Tibial nerve (tissue), 4 donors: Measurements from ENCODE around the gene SLC5A5. TPM values are rescaled to one million over a fixed set of nuclear protein-coding genes. Genes with fewer than 3 reads are reported as not detected.

Experiments used
- DNase-seq, 2 donors: peaks; one replicate each; pipeline ENCODE4 v3.0.0-alpha.2; 2019; ENCODE audit warnings: low spot score in 2 of 2
- H3K27ac ChIP-seq, 4 donors: fragments of 200-600 bp; sonication (generic) in 3 of 4; one replicate each; pipeline ENCODE4 v1.5.1; 2017 to 2019; ENCODE audit warnings: mild to moderate bottlenecking in 1 of 4
- H3K27me3 ChIP-seq, 2 donors: fragments of 200-600 bp; sonication (generic) in 1 of 2; one replicate each; pipeline versions ENCODE4 v1.5.1 to v1.6.0; 2017 to 2019
- H3K36me3 ChIP-seq, 3 donors: fragments of 200-600 bp; sonication (generic); one replicate each; pipeline ENCODE4 v1.5.1; 2018 to 2019
- H3K4me1 ChIP-seq, 4 donors: fragments of 200-600 bp; sonication (generic) in 3 of 4; one replicate each; pipeline ENCODE4 v1.5.1; 2017 to 2019
- H3K4me3 ChIP-seq, 4 donors: fragments of 200-600 bp; sonication (generic) in 3 of 4; one replicate each; pipeline ENCODE4 v1.5.1; 2017 to 2019; ENCODE audit warnings: mild to moderate bottlenecking in 1 of 4, moderate library complexity in 1 of 4
- H3K9me3 ChIP-seq, 4 donors: fragments of 200-600 bp; sonication (generic) in 3 of 4; one replicate each; pipeline ENCODE4 v1.5.1; 2017 to 2019
- EP300 ChIP-seq, 2 donors: sonication (generic); formaldehyde crosslinking; IDR thresholded peaks; one replicate each; pipeline ENCODE4 v1.6.1; 2017; ENCODE audit warnings: antibody characterized with exemption in 2 of 2, mild to moderate bottlenecking in 1 of 2
- POLR2A ChIP-seq, 2 donors: fragments of 450-650 bp; IDR thresholded peaks; one replicate each; pipeline ENCODE4 v1.6.1; 2017; ENCODE audit warnings: antibody characterized with exemption in 2 of 2, mild to moderate bottlenecking in 2 of 2, moderate library complexity in 2 of 2
- WGBS, 2 donors: methylation state at CpG; one replicate each; pipeline ENCODE4 v1.1.5; 2018; 5-methylcytosine and 5-hydroxymethylcytosine counted together
- total RNA-seq, 4 donors: library from RNA; depleted of rRNA; stranded (reverse); fragments of >200 nt; gene quantifications; one replicate each; pipeline ENCODE4 v1.1.0, GENCODE V29; 2016
- TF ChIP-seq, protein P1 (sequence below), 5 experiments: fragments of 200-600 bp in 3 of 5; fragments of 450-650 bp in 2 of 5; sonication (generic) in 3 of 5; IDR thresholded peaks; one replicate each; pipeline ENCODE4 v1.5.1; 2016 to 2019; ENCODE audit warnings: antibody characterized with exemption in 5 of 5, mild to moderate bottlenecking in 3 of 5, moderate library complexity in 2 of 5

The SLC5A5 gene
- total RNA-seq, 4 donors from 2014 or later, result not detected

DNA sequence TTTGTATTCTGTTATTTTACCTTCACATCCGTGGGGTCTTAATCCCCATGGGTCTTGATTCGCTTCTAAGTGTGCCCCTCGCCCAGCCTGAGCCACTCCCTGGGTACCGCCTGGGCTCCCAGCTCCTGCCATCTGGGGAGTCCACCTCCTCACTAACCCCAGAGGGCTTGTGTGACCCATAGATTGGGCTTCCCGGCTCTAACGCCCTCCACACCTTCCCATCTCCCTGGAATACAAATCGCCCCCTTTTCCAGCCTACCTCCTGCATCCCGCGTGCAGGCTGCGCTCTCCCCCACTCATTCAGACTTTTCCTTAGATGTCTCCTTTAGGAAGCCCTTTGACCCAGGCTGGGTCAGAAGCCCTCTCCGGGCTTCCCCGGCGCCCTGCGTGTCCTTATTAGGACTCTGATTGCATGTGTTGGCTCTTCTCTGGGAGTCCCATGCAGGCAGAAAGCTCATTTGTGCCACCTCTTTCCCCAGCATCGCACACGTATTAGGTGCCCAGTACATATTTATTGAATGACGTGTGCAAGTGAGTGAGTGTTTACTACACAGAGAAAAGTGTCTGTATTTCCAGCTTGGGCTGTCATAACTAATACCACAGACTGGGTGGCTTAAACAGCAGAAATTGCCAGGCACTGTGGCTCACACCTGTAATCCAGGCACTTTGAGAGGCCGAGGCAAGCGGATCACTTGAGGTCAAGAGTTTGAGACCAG is 61.8 kb downstream of the SLC5A5 start:
- peak overlapping the region in 2 of 4 donors; percentile 81 to 93 for H3K27ac ChIP-seq
- H3K36me3 ChIP-seq, result peaks cover 0 to 31% (median 0%) of the 10 kb centered on the region in 3 donors
- WGBS, 2 donors, result 20 to 22% methylated on average over 19 of the region's 19 CpGs
- H3K9me3 ChIP-seq, result no peaks in the 10 kb centered on the region
- peak overlapping the region; percentile 72 to 98 (median 80) for H3K4me3 ChIP-seq
- TF ChIP-seq EP300 (IDR thresholded peaks at IDR 0.05) (no peak), POLR2A (IDR thresholded peaks at IDR 0.05) (no peak)
- TF ChIP-seq, protein P1, sequence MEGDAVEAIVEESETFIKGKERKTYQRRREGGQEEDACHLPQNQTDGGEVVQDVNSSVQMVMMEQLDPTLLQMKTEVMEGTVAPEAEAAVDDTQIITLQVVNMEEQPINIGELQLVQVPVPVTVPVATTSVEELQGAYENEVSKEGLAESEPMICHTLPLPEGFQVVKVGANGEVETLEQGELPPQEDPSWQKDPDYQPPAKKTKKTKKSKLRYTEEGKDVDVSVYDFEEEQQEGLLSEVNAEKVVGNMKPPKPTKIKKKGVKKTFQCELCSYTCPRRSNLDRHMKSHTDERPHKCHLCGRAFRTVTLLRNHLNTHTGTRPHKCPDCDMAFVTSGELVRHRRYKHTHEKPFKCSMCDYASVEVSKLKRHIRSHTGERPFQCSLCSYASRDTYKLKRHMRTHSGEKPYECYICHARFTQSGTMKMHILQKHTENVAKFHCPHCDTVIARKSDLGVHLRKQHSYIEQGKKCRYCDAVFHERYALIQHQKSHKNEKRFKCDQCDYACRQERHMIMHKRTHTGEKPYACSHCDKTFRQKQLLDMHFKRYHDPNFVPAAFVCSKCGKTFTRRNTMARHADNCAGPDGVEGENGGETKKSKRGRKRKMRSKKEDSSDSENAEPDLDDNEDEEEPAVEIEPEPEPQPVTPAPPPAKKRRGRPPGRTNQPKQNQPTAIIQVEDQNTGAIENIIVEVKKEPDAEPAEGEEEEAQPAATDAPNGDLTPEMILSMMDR (IDR thresholded peaks at IDR 0.05), result no peak
- no peaks in the 10 kb centered on the region for H3K27me3 ChIP-seq
- DNase-seq, result no peak
- H3K4me1 ChIP-seq, result peaks cover 0 to 30% (median 12%) of the 10 kb centered on the region in 4 donors

DNA sequence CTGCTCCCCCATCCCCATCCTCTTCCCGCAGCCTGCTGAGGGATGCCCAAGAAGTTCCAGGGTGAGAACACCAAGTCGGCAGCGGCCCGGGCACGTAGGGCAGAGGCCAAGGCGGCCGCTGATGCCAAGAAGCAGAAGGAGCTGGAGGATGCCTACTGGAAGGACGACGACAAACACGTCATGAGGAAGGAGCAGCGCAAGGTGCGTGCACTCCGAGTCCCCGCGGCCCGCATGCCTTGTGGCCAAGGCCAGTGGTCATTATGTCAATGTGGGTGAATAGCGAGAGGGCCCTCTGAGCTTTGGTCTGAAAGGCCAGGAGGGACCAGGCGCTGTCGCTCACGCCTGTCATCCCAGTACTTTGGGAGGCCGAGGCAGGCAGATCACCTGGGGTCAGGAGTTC is 64.6 kb downstream of the SLC5A5 start:
- Histone ChIP-seq H3K4me3 (no peak overlapping the region), H3K36me3 (peaks cover 0 to 57% (median 0%) of the 10 kb centered on the region in 3 donors), H3K27me3 (no peaks in the 10 kb centered on the region), H3K9me3 (no peaks in the 10 kb centered on the region), H3K4me1 (peaks cover 0 to 32% (median 12%) of the 10 kb centered on the region in 4 donors), H3K27ac (no peak overlapping the region)
- WGBS, 2 donors, result 89 to 92% methylated on average over 21 of the region's 21 CpGs
- TF ChIP-seq POLR2A (IDR thresholded peaks at IDR 0.05) (no peak), EP300 (IDR thresholded peaks at IDR 0.05) (no peak)
- TF ChIP-seq, protein P1 (IDR thresholded peaks at IDR 0.05), result no peak
- no peak for DNase-seq

DNA sequence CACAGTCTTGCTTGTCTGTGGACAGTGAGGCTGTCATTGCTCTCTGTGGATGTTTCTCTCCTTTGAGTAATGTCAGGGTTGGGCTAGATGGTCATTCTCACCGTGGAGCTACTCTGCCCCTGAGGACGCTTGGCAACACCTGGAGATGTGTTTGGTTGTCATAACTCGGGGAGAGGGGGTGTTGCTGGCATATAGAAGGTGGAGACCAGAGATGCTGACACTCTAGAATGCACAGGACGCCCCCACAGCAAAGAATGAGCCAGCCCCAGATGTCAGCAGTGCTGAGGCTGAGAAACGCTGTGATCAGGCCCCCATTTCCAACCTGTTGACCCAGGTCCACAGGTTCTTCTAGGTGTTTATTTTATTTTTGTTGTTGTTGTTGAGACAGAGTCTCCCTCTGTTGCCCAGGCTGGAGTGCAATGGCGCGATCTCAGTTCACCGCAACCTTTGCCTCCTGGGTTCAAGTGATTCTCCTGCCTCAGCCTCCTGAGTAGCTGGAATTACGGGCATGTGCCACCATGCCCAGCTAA is 65.7 kb downstream of the SLC5A5 start:
- Histone ChIP-seq H3K4me3 (no peak overlapping the region), H3K36me3 (peaks cover 0 to 68% (median 0%) of the 10 kb centered on the region in 3 donors), H3K4me1 (peaks cover 0 to 22% (median 9%) of the 10 kb centered on the region in 4 donors), H3K27me3 (no peaks in the 10 kb centered on the region), H3K9me3 (no peaks in the 10 kb centered on the region), H3K27ac (no peak overlapping the region)
- TF ChIP-seq POLR2A (IDR thresholded peaks at IDR 0.05) (no peak), EP300 (IDR thresholded peaks at IDR 0.05) (no peak)
- TF ChIP-seq, protein P1 (IDR thresholded peaks at IDR 0.05), result no peak
- DNase-seq, result no peak
- 80 to 83% methylated on average over 9 of the region's 9 CpGs for WGBS, 2 donors

DNA sequence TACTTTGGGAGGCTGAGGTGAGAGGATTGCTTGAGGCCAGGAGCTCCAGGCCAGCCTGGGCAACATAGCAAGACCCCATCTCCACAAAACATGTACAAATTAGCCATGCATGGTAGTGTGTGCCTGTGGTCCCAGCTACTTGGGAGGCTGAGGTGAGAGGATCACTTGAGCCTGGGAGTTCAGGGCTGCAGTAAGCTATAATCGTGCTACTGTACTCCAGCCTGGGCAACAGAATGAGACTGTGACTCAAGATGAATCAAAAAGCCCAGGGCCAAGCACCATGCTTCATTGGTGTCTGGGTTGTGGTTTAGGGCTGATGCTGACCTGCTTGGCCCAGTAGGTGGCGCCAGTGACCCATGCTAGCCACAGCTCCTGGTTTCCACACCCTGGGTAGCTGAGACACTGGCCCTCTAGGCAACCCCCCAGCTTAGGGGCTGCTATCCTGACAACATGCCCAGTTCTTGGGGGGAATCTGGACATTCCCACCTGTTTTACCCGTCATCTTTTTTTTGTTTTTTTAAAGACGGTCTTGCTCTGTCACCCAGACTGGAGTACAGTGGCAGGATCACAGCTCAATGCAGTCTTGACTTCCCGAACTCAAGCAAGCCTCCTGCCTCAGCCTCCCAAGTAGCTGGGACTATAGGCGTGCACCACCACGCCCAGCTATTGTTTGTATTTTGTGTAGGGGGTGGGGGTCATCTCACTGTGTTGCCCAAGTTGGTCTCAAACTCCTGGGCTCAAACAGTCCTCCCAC is 66.5 kb downstream of the SLC5A5 start:
- WGBS, 2 donors, result 43 to 58% methylated on average over 7 of the region's 7 CpGs

More for the DNA sequence above, 66.5 kb downstream of the SLC5A5 start:
- H3K36me3 ChIP-seq, result peaks cover 0 to 76% (median 0%) of the 10 kb centered on the region in 3 donors
- TF ChIP-seq, protein P1 (IDR thresholded peaks at IDR 0.05), result peak; percentile 86 to 92 (median 89)
- TF ChIP-seq POLR2A (IDR thresholded peaks at IDR 0.05), result no peak
- no peak overlapping the region for H3K4me3 ChIP-seq
- no peak overlapping the region for H3K27ac ChIP-seq
- H3K27me3 ChIP-seq, result no peaks in the 10 kb centered on the region
- H3K4me1 ChIP-seq, result peaks cover 0 to 20% (median 9%) of the 10 kb centered on the region in 4 donors
- H3K9me3 ChIP-seq, result no peaks in the 10 kb centered on the region
- DNase-seq, result peak; percentile 54 to 76
